NB4 (cell line): Measurements from ENCODE around the gene OR6B3.

Experiments used
- CTCF ChIP-seq: IDR thresholded peaks from one replicate; pipeline ENCODE4 v1.5.1; 2012; ENCODE audit warnings: low read depth, low read length
- MAX ChIP-seq: IDR thresholded peaks from 2 replicates; pipeline ENCODE4 v1.6.1; 2011; ENCODE audit warnings: low read depth, low read length
- MYC ChIP-seq: IDR thresholded peaks from 2 replicates; pipeline ENCODE4 v1.6.1; 2011; ENCODE audit warnings: low read depth, low read length
- POLR2A ChIP-seq: IDR thresholded peaks from 2 replicates; pipeline ENCODE4 v1.6.1; 2011; ENCODE audit warnings: mild to moderate bottlenecking; ENCODE audit not compliant: insufficient read length; ENCODE audit errors: extremely low read depth

- TF ChIP-seq CTCF: no peak
- no peak for TF ChIP-seq POLR2A
- no peak for TF ChIP-seq MYC
- TF ChIP-seq MAX: no peak
Measured at GRCh38 chr2:240055177-240055917, 2.0 kb upstream of the OR6B3 start.
